GM12892 (cell line): ENCODE measurements around the gene PRSS12.

Source experiments
- POLR2A ChIP-seq: IDR thresholded peaks from 2 replicates; pipeline ENCODE4 v1.6.1; 2011; ENCODE audit warnings: low read depth, low read length, control low read depth
- POLR2AphosphoS5 ChIP-seq: IDR thresholded peaks from 2 replicates; pipeline ENCODE4 v1.6.1; 2011; ENCODE audit warnings: low read depth, low read length, control low read depth

DNA sequence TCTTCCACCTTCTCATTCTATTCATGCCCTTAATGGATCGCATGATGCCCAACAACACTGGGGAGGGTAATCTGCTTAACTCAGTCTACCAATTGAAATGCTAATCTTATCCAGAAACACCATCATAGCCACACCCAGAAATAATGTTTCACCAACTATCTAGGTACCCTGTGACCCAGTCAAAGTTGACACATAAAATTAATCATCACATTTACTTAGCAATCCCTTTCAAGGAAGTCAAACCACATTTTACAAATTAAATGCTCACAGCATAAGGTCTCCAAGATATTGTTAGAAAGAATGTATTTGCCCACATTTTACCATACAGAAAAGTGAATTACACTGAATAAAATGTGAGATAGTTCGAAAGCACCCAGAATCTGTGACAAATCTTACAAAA lies 92.5 kb downstream of the PRSS12 start:
- TF ChIP-seq POLR2A = no peak
- TF ChIP-seq POLR2AphosphoS5 = no peak
